ENCODE measurements around the gene STX5. TPM values are rescaled to one million over a fixed set of nuclear protein-coding genes. Genes with fewer than 3 reads are reported as not detected.

Gene STX5
- total and polyA plus RNA-seq, 9 of the 15 experiments (the other 6 are each of a cell fraction or from before 2014, with no cell fraction given): 2.8 to 28.6 (median 23.7) TPM

GRCh38 chr11:62831520-62832335 is at the start of gene STX5 (continued):
- TF ChIP-seq FOXM1 (IDR thresholded peaks at IDR 0.05; ENCODE audit: low read depth): no peak; the same call in 1 of the 2 replicates
- TF ChIP-seq FOXM1 (CRISPR knock-in tag; IDR thresholded peaks at IDR 0.05; ENCODE audit: low read depth): no peak
- TF ChIP-seq, protein P1, sequence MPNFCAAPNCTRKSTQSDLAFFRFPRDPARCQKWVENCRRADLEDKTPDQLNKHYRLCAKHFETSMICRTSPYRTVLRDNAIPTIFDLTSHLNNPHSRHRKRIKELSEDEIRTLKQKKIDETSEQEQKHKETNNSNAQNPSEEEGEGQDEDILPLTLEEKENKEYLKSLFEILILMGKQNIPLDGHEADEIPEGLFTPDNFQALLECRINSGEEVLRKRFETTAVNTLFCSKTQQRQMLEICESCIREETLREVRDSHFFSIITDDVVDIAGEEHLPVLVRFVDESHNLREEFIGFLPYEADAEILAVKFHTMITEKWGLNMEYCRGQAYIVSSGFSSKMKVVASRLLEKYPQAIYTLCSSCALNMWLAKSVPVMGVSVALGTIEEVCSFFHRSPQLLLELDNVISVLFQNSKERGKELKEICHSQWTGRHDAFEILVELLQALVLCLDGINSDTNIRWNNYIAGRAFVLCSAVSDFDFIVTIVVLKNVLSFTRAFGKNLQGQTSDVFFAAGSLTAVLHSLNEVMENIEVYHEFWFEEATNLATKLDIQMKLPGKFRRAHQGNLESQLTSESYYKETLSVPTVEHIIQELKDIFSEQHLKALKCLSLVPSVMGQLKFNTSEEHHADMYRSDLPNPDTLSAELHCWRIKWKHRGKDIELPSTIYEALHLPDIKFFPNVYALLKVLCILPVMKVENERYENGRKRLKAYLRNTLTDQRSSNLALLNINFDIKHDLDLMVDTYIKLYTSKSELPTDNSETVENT (CRISPR knock-in tag; IDR thresholded peaks at IDR 0.05): peak; percentile 39; the same call in 1 of the 2 replicates
- TF ChIP-seq NEUROD1 (IDR thresholded peaks at IDR 0.05; ENCODE audit: borderline replicate concordance, low read depth, low read length, partially characterized antibody): peak; percentile 72
- peak; percentile 94; the same call in 1 of the 2 replicates for TF ChIP-seq CREB3 (tag; conservative IDR thresholded peaks at IDR 0.05; ENCODE audit: low read depth)
- TF ChIP-seq NFXL1 (CRISPR knock-in tag; IDR thresholded peaks at IDR 0.05): no peak
- no peak; the same call in 1 of the 2 replicates for TF ChIP-seq CBX1 (IDR thresholded peaks at IDR 0.05; ENCODE audit: low read depth)
- no peak for TF ChIP-seq SMAD2 (IDR thresholded peaks at IDR 0.05; ENCODE audit: low read depth, low read length)
- no peak for TF ChIP-seq ZBTB49 (CRISPR knock-in tag; IDR thresholded peaks at IDR 0.05; ENCODE audit: borderline replicate concordance)
- TF ChIP-seq STAT5B (CRISPR knock-in tag; IDR thresholded peaks at IDR 0.05): no peak
- TF ChIP-seq HNRNPL (IDR thresholded peaks at IDR 0.05; ENCODE audit: low read depth, low read length): no peak
- TF ChIP-seq GTF2F1 (IDR thresholded peaks at IDR 0.05; ENCODE audit: low read depth, low read length): peak; percentile 39; the same call in 1 of the 2 replicates
- TF ChIP-seq NFYB (IDR thresholded peaks at IDR 0.05; ENCODE audit: extremely low read depth, insufficient read length): peak; percentile 95
- TF ChIP-seq, protein P2, sequence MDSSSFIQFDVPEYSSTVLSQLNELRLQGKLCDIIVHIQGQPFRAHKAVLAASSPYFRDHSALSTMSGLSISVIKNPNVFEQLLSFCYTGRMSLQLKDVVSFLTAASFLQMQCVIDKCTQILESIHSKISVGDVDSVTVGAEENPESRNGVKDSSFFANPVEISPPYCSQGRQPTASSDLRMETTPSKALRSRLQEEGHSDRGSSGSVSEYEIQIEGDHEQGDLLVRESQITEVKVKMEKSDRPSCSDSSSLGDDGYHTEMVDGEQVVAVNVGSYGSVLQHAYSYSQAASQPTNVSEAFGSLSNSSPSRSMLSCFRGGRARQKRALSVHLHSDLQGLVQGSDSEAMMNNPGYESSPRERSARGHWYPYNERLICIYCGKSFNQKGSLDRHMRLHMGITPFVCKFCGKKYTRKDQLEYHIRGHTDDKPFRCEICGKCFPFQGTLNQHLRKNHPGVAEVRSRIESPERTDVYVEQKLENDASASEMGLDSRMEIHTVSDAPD (CRISPR knock-in tag; IDR thresholded peaks at IDR 0.05): no peak
- TF ChIP-seq NBN (IDR thresholded peaks at IDR 0.05; ENCODE audit: low read depth): peak; percentile 20; the same call in 1 of the 2 replicates
- no peak for TF ChIP-seq RBM15 (IDR thresholded peaks at IDR 0.05; ENCODE audit: insufficient read depth, low read length)
- TF ChIP-seq TFAM (CRISPR knock-in tag; conservative IDR thresholded peaks at IDR 0.05): no peak
- peak; percentile 81 for TF ChIP-seq POLR2AphosphoS5 (IDR thresholded peaks at IDR 0.05; ENCODE audit: control insufficient read depth, insufficient read depth, low read depth, low read length)
- TF ChIP-seq SMAD1 (IDR thresholded peaks at IDR 0.05; ENCODE audit: low read depth, low read length, partially characterized antibody): peak; percentile 17
- no peak for TF ChIP-seq NR4A1 (CRISPR knock-in tag; IDR thresholded peaks at IDR 0.05)
- no peak for TF ChIP-seq NR4A1 (tag; IDR thresholded peaks at IDR 0.05)

All from K562 (cell line).